ENCODE data around the gene ICAM1.

DNA sequence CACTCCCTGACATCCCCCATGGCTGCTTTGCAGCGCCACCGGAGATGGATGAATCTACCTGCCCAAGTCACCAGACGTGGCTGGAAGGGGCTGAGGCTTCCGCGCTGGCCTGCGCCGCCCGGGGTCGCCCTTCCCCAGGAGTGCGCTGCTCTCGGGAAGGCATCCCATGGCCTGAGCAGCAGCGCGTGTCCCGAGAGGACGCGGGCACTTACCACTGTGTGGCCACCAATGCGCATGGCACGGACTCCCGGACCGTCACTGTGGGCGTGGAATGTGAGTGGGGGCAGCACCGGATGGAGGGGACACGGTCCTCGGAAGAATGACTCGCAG is 23.4 kb downstream of the ICAM1 start:
- TF ChIP-seq CTCF (IDR thresholded peaks at IDR 0.05) (peak in 1 of 6 experiments; percentile 4), POLR2A (IDR thresholded peaks at IDR 0.05) (no peak)

Data from thyroid gland (tissue), 4 donors.